Fibroblast of lung (primary cell): ENCODE data around the gene RBM25.

Source experiments
- CTCF ChIP-seq, 2 donors: IDR thresholded peaks in 1 of 2; conservative IDR thresholded peaks in 1 of 2; 1 replicate in 1 of 2; 2 replicates in 1 of 2; pipeline ENCODE4 v1.5.1; 2011 to 2012; ENCODE audit warnings: low read length in 2 of 2, control low read depth in 1 of 2, inconsistent platforms in 1 of 2, low read depth in 1 of 2, mild to moderate bottlenecking in 1 of 2
- EZH2 ChIP-seq: IDR thresholded peaks from 2 replicates; pipeline ENCODE4 v1.5.1; 2012; ENCODE audit warnings: low read length, control low read depth, mild to moderate bottlenecking; ENCODE audit errors: missing control alignments

DNA sequence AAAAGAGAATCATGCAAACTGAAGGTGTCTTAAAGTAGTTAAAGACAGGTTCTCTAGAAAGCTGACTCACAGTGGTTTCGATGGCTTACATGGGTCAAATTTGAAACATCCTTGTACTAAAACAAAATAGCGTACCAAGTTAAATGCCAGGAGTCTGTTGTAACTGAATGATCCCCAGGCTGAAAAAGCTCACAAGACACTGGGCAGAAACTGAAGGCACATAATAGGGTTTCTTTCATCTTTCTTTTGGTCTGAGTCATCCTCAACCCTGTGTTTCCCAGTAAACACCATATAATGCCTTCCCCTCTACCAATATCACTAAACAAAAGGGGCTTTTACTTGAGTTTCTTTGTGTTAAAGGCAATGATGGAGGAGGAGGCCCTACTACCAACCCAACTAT is 44.2 kb upstream of the RBM25 start:
- no peak for TF ChIP-seq CTCF (conservative IDR thresholded peaks at IDR 0.05 in 1 of 2, IDR thresholded peaks at IDR 0.05 in 1 of 2; ENCODE audit: low read depth in 1 of 2, low read length in 2 of 2)
- TF ChIP-seq EZH2: no peak
